NCI-H1694 (cell line): ENCODE data around the gene SPDYE2.
"Not testable (repeated sequence)": the region's sequence is repeated elsewhere in the genome, so short reads cannot be mapped to it uniquely, and the experiment has no call there.

ENCODE experiments used
- DNase-seq: peaks from one replicate; lab custom pipeline; 2025; lab: John Stamatoyannopoulos, UW

The SPDYE2 gene

GRCh38 chr7:102540604-102541003, 10.4 kb upstream of the SPDYE2 start:
- not testable (repeated sequence) for DNase-seq

- not testable (repeated sequence) for DNase-seq
Observed at GRCh38 chr7:102542083-102542482, 8.9 kb upstream of the SPDYE2 start.

- DNase-seq = not testable (repeated sequence)
Observed at GRCh38 chr7:102542771-102543170, 8.3 kb upstream of the SPDYE2 start.

- DNase-seq = not testable (repeated sequence)
Observed at GRCh38 chr7:102543596-102543995, 7.4 kb upstream of the SPDYE2 start, which contains the start of gene UPK3BL2. Gene UPK3BL2, minus strand, starts transcription at chr7:102543696. Its CDS starts 60 bp downstream, at chr7:102543636.

- DNase-seq = not testable (repeated sequence)
Observed at GRCh38 chr7:102544372-102544771, 6.7 kb upstream of the SPDYE2 start.

- DNase-seq = not testable (repeated sequence)
Observed at GRCh38 chr7:102545288-102545687, 5.7 kb upstream of the SPDYE2 start.

GRCh38 chr7:102546353-102546752, 4.7 kb upstream of the SPDYE2 start:
- not testable (repeated sequence) for DNase-seq

GRCh38 chr7:102568620-102569019, 17.6 kb downstream of the SPDYE2 start:
- not testable (repeated sequence) for DNase-seq

GRCh38 chr7:102572261-102573239, 21.5 kb downstream of the SPDYE2 start, which contains the start of gene POLR2J3:
Gene POLR2J3, minus strand, starts transcription at chr7:102572583. Its CDS starts 62 bp downstream, at chr7:102572521.
- DNase-seq = not testable (repeated sequence)

- DNase-seq = not testable (repeated sequence)
Observed at GRCh38 chr7:102574607-102575006, 23.6 kb downstream of the SPDYE2 start.

GRCh38 chr7:102576363-102576762, 25.3 kb downstream of the SPDYE2 start:
- not testable (repeated sequence) for DNase-seq

- not testable (repeated sequence) for DNase-seq
Observed at GRCh38 chr7:102577315-102578240, 26.6 kb downstream of the SPDYE2 start.

GRCh38 chr7:102578486-102578885, 27.5 kb downstream of the SPDYE2 start:
- DNase-seq = not testable (repeated sequence)

GRCh38 chr7:102581722-102582121, 30.7 kb downstream of the SPDYE2 start:
- DNase-seq = not testable (repeated sequence)

GRCh38 chr7:102583495-102583894, 32.5 kb downstream of the SPDYE2 start:
- DNase-seq = not testable (repeated sequence)

GRCh38 chr7:102589857-102590256, 38.8 kb downstream of the SPDYE2 start:
- not testable (repeated sequence) for DNase-seq

- not testable (repeated sequence) for DNase-seq
Observed at GRCh38 chr7:102592477-102593019, 41.5 kb downstream of the SPDYE2 start.

GRCh38 chr7:102593637-102594334, 42.8 kb downstream of the SPDYE2 start:
- DNase-seq = not testable (repeated sequence)

- DNase-seq = not testable (repeated sequence)
Observed at GRCh38 chr7:102596036-102596435, 45.0 kb downstream of the SPDYE2 start.

- DNase-seq = not testable (repeated sequence)
Observed at GRCh38 chr7:102599699-102600098, 48.7 kb downstream of the SPDYE2 start.

- DNase-seq = not testable (repeated sequence)
Observed at GRCh38 chr7:102602317-102602716, 51.3 kb downstream of the SPDYE2 start.
